IMR-90 (cell line): ENCODE results near the gene CLBA1. TPM values are rescaled to one million over a fixed set of nuclear protein-coding genes. Genes with fewer than 3 reads are reported as not detected.

Experiments
- ATAC-seq: fragments of 200-7000 bp; cut with Tn5 transposase; 2 replicates; pipeline ENCODE4 v1.9.1; 2020; ENCODE audit warnings: low read depth, mild to moderate bottlenecking, moderate library complexity
- BruUV-seq: library from RNA; stranded (reverse); fragments of 400-500 nt; replicated peaks from 2 replicates; lab custom pipeline; 2021; lab: Mats Ljungman, UMichigan
- CTCF ChIA-PET: fragments of 300-600 bp; formaldehyde crosslinking; extraction: SDS; loops from one replicate; lab custom pipeline; 2021; ENCODE audit warnings: antibody characterized with exemption; lab: Yijun Ruan, JAX
- POLR2A ChIA-PET: fragments of 300-600 bp; sonication (Branson Sonifier 250); formaldehyde crosslinking; loops from one replicate; lab custom pipeline; 2022; ENCODE audit warnings: antibody characterized with exemption; ENCODE audit not compliant: unreplicated experiment; lab: Charles Lee
- DNase-seq: peaks from one replicate; pipeline ENCODE4 v3.0.0; 2013
- H2AFZ ChIP-seq: replicated peaks from 2 replicates; pipeline ENCODE3; 2013; ENCODE audit warnings: low read length, mild to moderate bottlenecking; ENCODE audit not compliant: poor library complexity
- H2AK5ac ChIP-seq: 2 replicates; pipeline ENCODE4 v1.6.1; 2013; ENCODE audit warnings: low read depth, low read length, inconsistent platforms
- H2AK9ac ChIP-seq: replicated peaks from 2 replicates; pipeline ENCODE3; 2013; ENCODE audit warnings: mild to moderate bottlenecking, low read depth, low read length, moderate library complexity; ENCODE audit not compliant: poor library complexity
- H2BK120ac ChIP-seq: 2 replicates; pipeline ENCODE4 v1.6.1; 2013; ENCODE audit warnings: low read depth, low read length, inconsistent platforms
- H2BK15ac ChIP-seq: 3 replicates; pipeline ENCODE4 v1.6.1; 2013; ENCODE audit warnings: low read depth, low read length, inconsistent platforms
- H2BK20ac ChIP-seq: 2 replicates; pipeline ENCODE4 v1.6.1; 2013; ENCODE audit warnings: low read depth, mild to moderate bottlenecking, inconsistent platforms, low read length, moderate library complexity
- H2BK5ac ChIP-seq: 2 replicates; pipeline ENCODE4 v1.6.1; 2013; ENCODE audit warnings: mild to moderate bottlenecking, low read depth, low read length, inconsistent platforms; ENCODE audit not compliant: poor library complexity, severe bottlenecking
- H3K14ac ChIP-seq: replicated peaks from 2 replicates; pipeline ENCODE4 v1.6.1; 2013; ENCODE audit warnings: low read depth, low read length, inconsistent platforms
- H3K18ac ChIP-seq: 2 replicates; pipeline ENCODE4 v1.6.1; 2013; ENCODE audit warnings: low read depth, low read length, control low read depth
- H3K23ac ChIP-seq: 2 replicates; pipeline ENCODE4 v1.6.1; 2013; ENCODE audit warnings: low read depth, low read length, inconsistent platforms
- H3K27ac ChIP-seq: 2 replicates; pipeline ENCODE4 v1.5.1; 2013; ENCODE audit warnings: mild to moderate bottlenecking, control low read depth, low read length; ENCODE audit not compliant: insufficient read depth
- H3K27me3 ChIP-seq: 2 replicates; pipeline ENCODE4 v1.6.1; 2013; ENCODE audit warnings: low read length; ENCODE audit not compliant: control insufficient read depth, insufficient read depth
- H3K36me3 ChIP-seq: 2 replicates; pipeline ENCODE4 v1.6.1; 2013; ENCODE audit warnings: low read length, mixed read lengths; ENCODE audit not compliant: control insufficient read depth, insufficient read depth
- H3K4ac ChIP-seq: 2 replicates; pipeline ENCODE4 v1.6.1; 2013; ENCODE audit warnings: low read depth, low read length, inconsistent platforms
- H3K4me1 ChIP-seq: 2 replicates; pipeline ENCODE4 v1.6.1; 2013; ENCODE audit warnings: low read length, mixed read lengths; ENCODE audit not compliant: control insufficient read depth, insufficient read depth
- H3K4me2 ChIP-seq: 2 replicates; pipeline ENCODE4 v1.6.1; 2013; ENCODE audit warnings: low read depth, mild to moderate bottlenecking, control low read depth, low read length, moderate library complexity
- H3K4me3 ChIP-seq: 2 replicates; pipeline ENCODE4 v1.5.1; 2013; ENCODE audit warnings: low read depth, mild to moderate bottlenecking, control low read depth, low read length, moderate library complexity; ENCODE audit not compliant: insufficient read depth
- H3K56ac ChIP-seq: 2 replicates; pipeline ENCODE4 v1.6.1; 2013; ENCODE audit warnings: low read length, inconsistent platforms; ENCODE audit not compliant: insufficient read depth; ENCODE audit errors: extremely low read depth
- H3K79me1 ChIP-seq, 2 experiments: 2 replicates each; pipeline ENCODE4 v1.6.1; 2013; ENCODE audit warnings: low read length in 2 of 2, inconsistent platforms in 1 of 2, low read depth in 1 of 2
- H3K9ac ChIP-seq: 2 replicates; pipeline ENCODE4 v1.6.1; 2013; ENCODE audit warnings: low read depth, low read length, control low read depth
- H3K9me1 ChIP-seq: 2 replicates; pipeline ENCODE4 v1.6.1; 2013; ENCODE audit warnings: low read length, inconsistent platforms; ENCODE audit not compliant: insufficient read depth
- H3K9me3 ChIP-seq: 2 replicates; pipeline ENCODE4 v1.6.1; 2013; ENCODE audit warnings: low read length; ENCODE audit not compliant: control insufficient read depth, insufficient read depth
- H4K20me1 ChIP-seq: 2 replicates; pipeline ENCODE4 v1.6.1; 2013; ENCODE audit warnings: low read length, inconsistent platforms; ENCODE audit not compliant: insufficient read depth
- H4K5ac ChIP-seq: 2 replicates; pipeline ENCODE4 v1.6.1; 2013; ENCODE audit warnings: mild to moderate bottlenecking, low read depth, low read length, control low read depth
- H4K8ac ChIP-seq, 2 experiments: 2 replicates each; pipeline ENCODE4 v1.6.1; 2013; ENCODE audit warnings: low read depth in 2 of 2, low read length in 2 of 2, control low read depth in 1 of 2, inconsistent platforms in 1 of 2
- H4K91ac ChIP-seq: 2 replicates; pipeline ENCODE4 v1.6.1; 2013; ENCODE audit warnings: low read depth, low read length, inconsistent platforms; ENCODE audit not compliant: insufficient read depth
- BHLHE40 ChIP-seq: fragments of 150-350 bp; IDR thresholded peaks from 2 replicates; pipeline ENCODE4 v1.6.1; 2016; ENCODE audit warnings: mild to moderate bottlenecking, low read depth, low read length
- CEBPB ChIP-seq: IDR thresholded peaks from 2 replicates; pipeline ENCODE4 v1.6.1; 2012; ENCODE audit warnings: low read depth, low read length, improper control_type of control experiment
- CHD1 ChIP-seq: IDR thresholded peaks from 2 replicates; pipeline ENCODE4 v1.6.1; 2012; ENCODE audit warnings: low read depth, low read length, improper control_type of control experiment
- FOS ChIP-seq: fragments of 150-350 bp; IDR thresholded peaks from 2 replicates; pipeline ENCODE4 v1.6.1; 2016; ENCODE audit warnings: low read depth, low read length
- MAFK ChIP-seq: IDR thresholded peaks from 2 replicates; pipeline ENCODE4 v1.6.1; 2012; ENCODE audit warnings: low read depth, low read length, improper control_type of control experiment
- MAZ ChIP-seq: IDR thresholded peaks from 2 replicates; pipeline ENCODE4 v1.6.1; 2012; ENCODE audit warnings: low read depth, mild to moderate bottlenecking, low read length, improper control_type of control experiment, moderate library complexity, borderline replicate concordance
- MXI1 ChIP-seq: IDR thresholded peaks from 2 replicates; pipeline ENCODE4 v1.6.1; 2012; ENCODE audit warnings: low read depth, mild to moderate bottlenecking, low read length, moderate library complexity, borderline replicate concordance
- NFE2L2 ChIP-seq: fragments of 150-350 bp; IDR thresholded peaks from 2 replicates; pipeline ENCODE4 v1.6.1; 2016; ENCODE audit warnings: low read depth, mild to moderate bottlenecking, low read length
- RAD21 ChIP-seq: IDR thresholded peaks from 2 replicates; pipeline ENCODE4 v1.6.1; 2012; ENCODE audit warnings: low read length, improper control_type of control experiment
- RCOR1 ChIP-seq: IDR thresholded peaks from 2 replicates; pipeline ENCODE4 v1.6.1; 2012; ENCODE audit warnings: mild to moderate bottlenecking, low read length, improper control_type of control experiment; ENCODE audit not compliant: insufficient replicate concordance
- RFX5 ChIP-seq: IDR thresholded peaks from 2 replicates; pipeline ENCODE4 v1.8.0; 2012; ENCODE audit warnings: low read depth, mild to moderate bottlenecking, low read length, moderate library complexity
- SMC3 ChIP-seq: fragments of 150-350 bp; IDR thresholded peaks from 2 replicates; pipeline ENCODE4 v1.6.1; 2016; ENCODE audit warnings: low read depth, mild to moderate bottlenecking, antibody characterized with exemption, low read length, moderate library complexity
- USF2 ChIP-seq: fragments of 150-350 bp; IDR thresholded peaks from 2 replicates; pipeline ENCODE4 v1.6.1; 2017; ENCODE audit warnings: mild to moderate bottlenecking, antibody characterized with exemption, low read length, low read depth
- WGBS, 2 experiments: methylation state at CpG; one replicate each; pipeline versions ENCODE4 v1.1.5 to v1.1.7; 2013; ENCODE audit warnings: missing lambda C conversion rate in 2 of 2; ENCODE audit not compliant: insufficient read length in 1 of 2; ENCODE audit errors: extremely low coverage in 2 of 2; 5-methylcytosine and 5-hydroxymethylcytosine counted together
- dilution Hi-C: fragments of 300-500 bp; cut with HindIII; formaldehyde crosslinking; loops from one replicate; pipeline ENCODE4 v1.14.3; 2018; ENCODE audit warnings: low sequenced_read_pairs; ENCODE audit not compliant: unreplicated experiment
- in situ Hi-C: fragments of 300-500 bp; cut with MboI; formaldehyde crosslinking; loops from 3 replicates; pipeline ENCODE4 v1.14.3; 2019; ENCODE audit warnings: low sequenced_read_pairs, inconsistent platforms, mixed read lengths
- intact Hi-C: fragments of 100-400 bp; cut with micrococcal nuclease; formaldehyde crosslinking; loops from 2 replicates; pipeline ENCODE4 v1.10.0; 2022
- polyA plus RNA-seq, 3 experiments: library from polyadenylated mRNA; depleted of rRNA; stranded (reverse); fragments of >200 nt; gene quantifications; 2 replicates each; pipeline ENCODE4 v1.2.3, GENCODE V29; 2012; ENCODE audit warnings: low replicate concordance in 1 of 3
- total RNA-seq: library from RNA; depleted of rRNA; stranded (reverse); fragments of >200 nt; gene quantifications from 2 replicates; pipeline ENCODE4 v1.2.3, GENCODE V29; 2012
- TF ChIP-seq, protein P1 (sequence below): fragments of 150-350 bp; IDR thresholded peaks from 2 replicates; pipeline ENCODE4 v1.6.1; 2016; ENCODE audit warnings: low read depth, mild to moderate bottlenecking, low read length, moderate library complexity, borderline replicate concordance

The CLBA1 gene
- total and polyA plus RNA-seq, 2 of the 4 experiments (the other 2 are of a cell fraction): 2.7 to 6.2 TPM

GRCh38 chr14:105014032-105014431 lies 28.4 kb downstream of the CLBA1 start:
- H4K91ac ChIP-seq: no peak overlapping the region
- peaks cover 80% of the 10 kb centered on the region for H4K20me1 ChIP-seq
- dilution Hi-C loops (no loop called here), in situ Hi-C loops (no loop called here), intact Hi-C loops (no loop called here)
- H3K4ac ChIP-seq: no peak overlapping the region; the same call in 1 of the 2 replicates
- peaks cover 17 to 57% of the 10 kb centered on the region in 2 experiments for H3K79me1 ChIP-seq
- ChIA-PET CTCF (interaction anchor here (1.3 kb wide), 1 partner anchor 31 kb away, joined by 4 read pairs; no protein-coding TSS in a partner anchor), POLR2A (no interaction called here)
- H2BK120ac ChIP-seq: no peak overlapping the region
- H3K27me3 ChIP-seq: no peaks in the 10 kb centered on the region
- no peak overlapping the region for H2AFZ ChIP-seq
- no peak overlapping the region for H3K4me3 ChIP-seq
- H3K9me1 ChIP-seq: peaks cover 27% of the 10 kb centered on the region
- H3K18ac ChIP-seq: no peak overlapping the region
- WGBS, 2 experiments: no CpG with 5 or more reads among the region's 9 CpGs
- H3K9ac ChIP-seq: no peak overlapping the region
- H3K56ac ChIP-seq: no peak overlapping the region
- H3K27ac ChIP-seq: no peak overlapping the region
- peaks cover 24% of the 10 kb centered on the region for H3K4me1 ChIP-seq
- TF ChIP-seq CHD1 (no peak), SMC3 (no peak), RFX5 (no peak), FOS (no peak), RAD21 (no peak), USF2 (no peak), MAZ (no peak), RCOR1 (no peak), CEBPB (no peak), MXI1 (no peak), NFE2L2 (no peak), MAFK (no peak), BHLHE40 (no peak)
- TF ChIP-seq, protein P1, sequence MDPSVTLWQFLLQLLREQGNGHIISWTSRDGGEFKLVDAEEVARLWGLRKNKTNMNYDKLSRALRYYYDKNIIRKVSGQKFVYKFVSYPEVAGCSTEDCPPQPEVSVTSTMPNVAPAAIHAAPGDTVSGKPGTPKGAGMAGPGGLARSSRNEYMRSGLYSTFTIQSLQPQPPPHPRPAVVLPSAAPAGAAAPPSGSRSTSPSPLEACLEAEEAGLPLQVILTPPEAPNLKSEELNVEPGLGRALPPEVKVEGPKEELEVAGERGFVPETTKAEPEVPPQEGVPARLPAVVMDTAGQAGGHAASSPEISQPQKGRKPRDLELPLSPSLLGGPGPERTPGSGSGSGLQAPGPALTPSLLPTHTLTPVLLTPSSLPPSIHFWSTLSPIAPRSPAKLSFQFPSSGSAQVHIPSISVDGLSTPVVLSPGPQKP: no peak
- H2BK5ac ChIP-seq: no peak overlapping the region
- no peak overlapping the region for H2BK15ac ChIP-seq
- H3K9me3 ChIP-seq: no peaks in the 10 kb centered on the region
- peak overlapping the region in 1 of 2 experiments; percentile 4; a peak in 1 of 4 replicates for H4K8ac ChIP-seq
- no peak for DNase-seq
- H3K23ac ChIP-seq: peak overlapping the region; percentile 72; the same call in 1 of the 2 replicates
- H2AK9ac ChIP-seq: peak overlapping the region; percentile 17
- H3K4me2 ChIP-seq: no peak overlapping the region; the same call in 1 of the 2 replicates
- H4K5ac ChIP-seq: peak overlapping the region; percentile 16; the same call in 1 of the 2 replicates
- peaks cover 24% of the 10 kb centered on the region for H3K36me3 ChIP-seq
- H3K14ac ChIP-seq: no peak overlapping the region
- BruUV-seq: no TSS peak
- ATAC-seq: no peak
- no peak overlapping the region for H2AK5ac ChIP-seq
- no peak overlapping the region for H2BK20ac ChIP-seq
